Stomach smooth muscle (tissue), 2 donors: ENCODE results near the gene ZBED2.

Experiments
- H3K27ac ChIP-seq: one replicate; pipeline ENCODE4 v1.7.0; 2013; ENCODE audit warnings: mild to moderate bottlenecking, low read length, inconsistent platforms
- H3K27me3 ChIP-seq, 2 donors: one replicate each; pipeline ENCODE4 v1.7.0; 2013; ENCODE audit warnings: low read length in 2 of 2; ENCODE audit not compliant: insufficient read depth in 2 of 2, control insufficient read depth in 1 of 2
- H3K36me3 ChIP-seq, 2 donors: one replicate each; pipeline ENCODE4 v1.7.0; 2013; ENCODE audit warnings: low read length in 2 of 2; ENCODE audit not compliant: control insufficient read depth in 2 of 2, insufficient read depth in 2 of 2
- H3K4me1 ChIP-seq: one replicate; pipeline ENCODE4 v1.7.0; 2013; ENCODE audit warnings: low read length; ENCODE audit not compliant: control insufficient read depth, insufficient read depth
- H3K4me3 ChIP-seq, 2 donors: one replicate each; pipeline ENCODE4 v1.7.0; 2013; ENCODE audit warnings: low read length in 2 of 2
- H3K9ac ChIP-seq, 2 donors: one replicate each; pipeline ENCODE4 v1.7.0; 2013; ENCODE audit warnings: low read length in 2 of 2, mild to moderate bottlenecking in 1 of 2
- H3K9me3 ChIP-seq, 2 donors: one replicate each; pipeline ENCODE4 v1.7.0; 2013; ENCODE audit warnings: low read length in 2 of 2; ENCODE audit not compliant: control insufficient read depth in 2 of 2
- donor health status: healthy.
- donor health status: Pancreatic carcinoma.

Gene ZBED2

DNA sequence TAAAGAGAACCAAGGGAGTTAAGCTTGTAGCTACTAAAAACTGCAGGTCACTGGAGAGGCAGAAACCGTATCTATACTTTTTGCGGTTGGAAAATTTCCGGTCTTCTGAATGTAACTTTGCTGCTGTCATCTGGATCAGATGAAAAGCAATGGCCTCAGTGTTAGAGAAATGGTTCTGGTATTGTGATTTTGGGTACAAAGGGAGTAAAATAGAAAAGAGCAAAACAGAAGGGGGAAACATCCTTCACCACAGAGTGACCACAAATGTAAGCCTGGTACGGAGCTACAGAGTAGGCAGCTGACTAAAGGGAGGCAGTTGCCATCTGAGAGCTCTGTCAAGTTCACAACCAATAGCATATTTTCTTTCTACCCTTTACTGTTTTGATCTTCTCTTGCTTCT is 47.5 kb downstream of the ZBED2 start:
- H3K27ac ChIP-seq: no peak overlapping the region
- no peak overlapping the region for H3K4me3 ChIP-seq
- H3K27me3 ChIP-seq: no peaks in the 10 kb centered on the region
- H3K36me3 ChIP-seq: no peaks in the 10 kb centered on the region
- H3K9ac ChIP-seq: no peak overlapping the region
- no peaks in the 10 kb centered on the region for H3K4me1 ChIP-seq
- H3K9me3 ChIP-seq: no peaks in the 10 kb centered on the region

DNA sequence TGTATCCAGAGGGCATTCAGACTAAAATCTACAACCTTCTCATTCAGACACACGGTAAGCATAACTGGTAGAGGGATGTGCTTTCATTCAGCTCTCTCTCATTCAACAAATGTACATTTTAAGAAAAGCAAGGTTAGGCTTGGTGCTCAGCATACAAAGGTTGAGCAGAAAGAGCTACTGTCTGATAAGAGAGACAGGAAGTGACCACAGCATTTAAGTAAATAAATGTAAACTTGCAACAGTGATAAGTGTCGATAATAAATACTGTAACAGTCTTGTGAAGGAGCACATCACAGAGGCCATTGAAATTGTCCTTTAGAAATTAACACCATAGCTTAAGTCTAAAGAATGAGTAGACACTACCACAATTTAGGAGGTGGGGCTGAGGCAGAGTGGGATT is 49.8 kb downstream of the ZBED2 start:
- no peaks in the 10 kb centered on the region for H3K9me3 ChIP-seq
- no peak overlapping the region for H3K27ac ChIP-seq
- H3K9ac ChIP-seq: no peak overlapping the region
- no peaks in the 10 kb centered on the region for H3K27me3 ChIP-seq
- H3K36me3 ChIP-seq: no peaks in the 10 kb centered on the region
- no peak overlapping the region for H3K4me3 ChIP-seq
- no peaks in the 10 kb centered on the region for H3K4me1 ChIP-seq
